ENCODE measurements around the gene TRPM3. TPM values are rescaled to one million over a fixed set of nuclear protein-coding genes. Genes with fewer than 3 reads are reported as not detected.

The TRPM3 gene
- total and polyA plus RNA-seq, 10 donors = 0.02 to 6.7 (median 1.6) TPM

DNA sequence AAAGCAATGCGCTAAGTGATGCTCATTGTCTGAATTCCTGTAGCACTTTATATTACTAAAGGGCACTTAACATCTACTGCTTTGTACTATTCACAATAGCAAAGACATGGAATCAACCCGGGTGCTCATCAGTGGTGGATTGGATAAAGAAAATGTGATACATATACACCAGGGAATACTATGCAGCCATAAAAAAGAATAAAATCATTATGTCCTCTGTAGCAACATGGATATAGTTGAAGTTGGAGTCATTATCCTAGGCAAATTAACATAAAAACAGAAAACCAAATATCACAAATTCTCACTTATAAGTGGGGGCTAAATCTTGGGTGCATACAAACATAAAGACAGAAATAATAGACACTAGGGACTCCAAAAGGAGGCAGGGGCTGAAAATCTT lies 308.3 kb downstream of the TRPM3 start:
- WGBS, 5 donors = 91 to 100% (median 95%) methylated on average over 2 of the region's 2 CpGs
- Histone ChIP-seq H3K4me1 (no peaks in the 10 kb centered on the region), H3K27ac (no peak overlapping the region), H3K9me3 (no peaks in the 10 kb centered on the region), H3K4me3 (no peak overlapping the region), H3K27me3 (replicated peaks in 1 of 7) (no peaks in the 10 kb centered on the region), H3K36me3 (no peaks in the 10 kb centered on the region)
- intact Hi-C loops (cut with DNase I; ENCODE audit: low total_unique reads) = no loop called here
- no peak for DNase-seq
- TF ChIP-seq POLR2A (IDR thresholded peaks at IDR 0.05) = no peak
- no peak for TF ChIP-seq POLR2AphosphoS5 (IDR thresholded peaks at IDR 0.05)
- TF ChIP-seq, protein P1, sequence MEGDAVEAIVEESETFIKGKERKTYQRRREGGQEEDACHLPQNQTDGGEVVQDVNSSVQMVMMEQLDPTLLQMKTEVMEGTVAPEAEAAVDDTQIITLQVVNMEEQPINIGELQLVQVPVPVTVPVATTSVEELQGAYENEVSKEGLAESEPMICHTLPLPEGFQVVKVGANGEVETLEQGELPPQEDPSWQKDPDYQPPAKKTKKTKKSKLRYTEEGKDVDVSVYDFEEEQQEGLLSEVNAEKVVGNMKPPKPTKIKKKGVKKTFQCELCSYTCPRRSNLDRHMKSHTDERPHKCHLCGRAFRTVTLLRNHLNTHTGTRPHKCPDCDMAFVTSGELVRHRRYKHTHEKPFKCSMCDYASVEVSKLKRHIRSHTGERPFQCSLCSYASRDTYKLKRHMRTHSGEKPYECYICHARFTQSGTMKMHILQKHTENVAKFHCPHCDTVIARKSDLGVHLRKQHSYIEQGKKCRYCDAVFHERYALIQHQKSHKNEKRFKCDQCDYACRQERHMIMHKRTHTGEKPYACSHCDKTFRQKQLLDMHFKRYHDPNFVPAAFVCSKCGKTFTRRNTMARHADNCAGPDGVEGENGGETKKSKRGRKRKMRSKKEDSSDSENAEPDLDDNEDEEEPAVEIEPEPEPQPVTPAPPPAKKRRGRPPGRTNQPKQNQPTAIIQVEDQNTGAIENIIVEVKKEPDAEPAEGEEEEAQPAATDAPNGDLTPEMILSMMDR (IDR thresholded peaks at IDR 0.05 in 8 of 11, conservative IDR thresholded peaks at IDR 0.05 in 3 of 11) = no peak

DNA sequence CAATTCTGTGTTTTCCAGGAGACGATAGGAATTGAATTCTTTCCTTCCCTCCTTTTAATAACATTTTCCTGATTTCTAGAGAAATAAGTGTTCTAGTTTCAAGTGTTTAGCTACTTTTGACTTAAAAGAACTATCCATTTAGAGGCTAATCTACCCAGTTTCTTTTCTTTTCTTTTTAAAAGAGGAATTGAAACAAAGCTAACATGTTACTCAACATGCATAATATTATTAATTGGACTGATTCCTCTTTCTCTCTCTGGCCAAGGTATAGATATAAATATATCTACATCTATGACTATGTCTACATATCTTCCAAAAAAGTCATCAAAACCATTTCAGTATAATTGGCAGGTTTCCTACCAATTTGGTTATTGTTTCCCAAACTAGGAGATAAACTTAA lies 309.8 kb downstream of the TRPM3 start:
- DNase-seq = no peak
- H3K9me3 ChIP-seq = no peaks in the 10 kb centered on the region
- H3K27me3 ChIP-seq (replicated peaks in 1 of 7) = no peaks in the 10 kb centered on the region
- no peak overlapping the region for H3K4me3 ChIP-seq
- H3K36me3 ChIP-seq = no peaks in the 10 kb centered on the region
- intact Hi-C loops (cut with DNase I; ENCODE audit: low total_unique reads) = no loop called here
- WGBS, 5 donors = 56 to 86% (median 75%) methylated on average over 1 of the region's 1 CpG
- H3K4me1 ChIP-seq = no peaks in the 10 kb centered on the region
- TF ChIP-seq POLR2AphosphoS5 (IDR thresholded peaks at IDR 0.05) (no peak), POLR2A (IDR thresholded peaks at IDR 0.05) (no peak)
- TF ChIP-seq, protein P1 (IDR thresholded peaks at IDR 0.05 in 8 of 11, conservative IDR thresholded peaks at IDR 0.05 in 3 of 11) = no peak
- H3K27ac ChIP-seq = no peak overlapping the region

GRCh38 chr9:70806875-70807274 lies 314.5 kb downstream of the TRPM3 start:
- DNase-seq = no peak
- H3K4me1 ChIP-seq = no peaks in the 10 kb centered on the region
- no peaks in the 10 kb centered on the region for H3K36me3 ChIP-seq
- intact Hi-C loops (cut with DNase I; ENCODE audit: low total_unique reads) = no loop called here
- no peak overlapping the region for H3K27ac ChIP-seq
- no peak overlapping the region for H3K4me3 ChIP-seq
- H3K9me3 ChIP-seq = no peaks in the 10 kb centered on the region
- TF ChIP-seq, protein P1 (IDR thresholded peaks at IDR 0.05 in 8 of 11, conservative IDR thresholded peaks at IDR 0.05 in 3 of 11) = no peak
- TF ChIP-seq POLR2A (IDR thresholded peaks at IDR 0.05) (no peak), POLR2AphosphoS5 (IDR thresholded peaks at IDR 0.05) (no peak)
- peaks cover 0 to 3% (median 0%) of the 10 kb centered on the region in 7 donors for H3K27me3 ChIP-seq (replicated peaks in 1 of 7)
- 69 to 81% (median 79%) methylated on average over 2 of the region's 2 CpGs for WGBS, 5 donors

DNA sequence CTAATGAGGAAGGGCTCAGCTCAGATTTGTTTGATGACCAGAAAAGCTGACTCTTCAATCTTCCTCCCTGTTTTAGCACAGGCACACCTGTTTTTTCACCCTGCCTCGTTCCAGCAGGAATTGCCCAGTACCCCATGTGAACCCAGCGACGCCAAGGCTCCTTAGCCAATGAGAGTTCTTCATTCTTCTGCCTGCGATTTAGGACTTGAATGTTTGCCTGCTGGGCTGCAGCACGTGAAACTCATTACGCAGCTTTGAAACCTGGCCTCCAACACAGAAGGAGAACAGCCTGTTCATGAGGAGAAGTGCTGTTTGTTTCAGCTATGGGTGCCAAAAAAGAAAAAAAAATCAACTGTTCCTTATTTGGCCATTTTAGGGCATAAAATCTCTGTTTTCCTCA lies 315.5 kb downstream of the TRPM3 start:
- intact Hi-C loops (cut with DNase I; ENCODE audit: low total_unique reads) = no loop called here

More for the DNA sequence above, 315.5 kb downstream of the TRPM3 start:
- TF ChIP-seq POLR2AphosphoS5 (IDR thresholded peaks at IDR 0.05) = no peak
- no peak for TF ChIP-seq POLR2A (IDR thresholded peaks at IDR 0.05)
- TF ChIP-seq, protein P1 (IDR thresholded peaks at IDR 0.05 in 8 of 11, conservative IDR thresholded peaks at IDR 0.05 in 3 of 11) = no peak
- no peaks in the 10 kb centered on the region for H3K4me1 ChIP-seq
- no peaks in the 10 kb centered on the region for H3K36me3 ChIP-seq
- DNase-seq = no peak
- no peak overlapping the region for H3K4me3 ChIP-seq
- no peaks in the 10 kb centered on the region for H3K9me3 ChIP-seq
- H3K27ac ChIP-seq = no peak overlapping the region
- WGBS, 5 donors = 71 to 84% (median 78%) methylated on average over 6 of the region's 6 CpGs
- H3K27me3 ChIP-seq (replicated peaks in 1 of 7) = peaks cover 0 to 3% (median 0%) of the 10 kb centered on the region in 7 donors

Measured in spleen (tissue), 11 donors.